Endodermal cell (in vitro differentiated cells): ENCODE data around the gene TMEM185B. TPM values are rescaled to one million over a fixed set of nuclear protein-coding genes. Genes with fewer than 3 reads are reported as not detected.
"Not testable (repeated sequence)": the region's sequence is repeated elsewhere in the genome, so short reads cannot be mapped to it uniquely, and the experiment has no call there.

Experiments
- DNase-seq: peaks from one replicate; pipeline ENCODE4 v3.0.0-alpha.2; 2017
- H3K27ac ChIP-seq: 2 replicates; pipeline ENCODE4 v1.5.1; 2013; ENCODE audit warnings: mild to moderate bottlenecking, low read depth, low read length, moderate library complexity
- H3K27me3 ChIP-seq: 2 replicates; pipeline ENCODE4 v1.6.1; 2013; ENCODE audit warnings: mild to moderate bottlenecking, low read length, moderate library complexity; ENCODE audit not compliant: insufficient read depth, control insufficient read depth, poor library complexity, severe bottlenecking
- H3K36me3 ChIP-seq: 2 replicates; pipeline ENCODE4 v1.7.0; 2013; ENCODE audit warnings: mild to moderate bottlenecking, low read length, moderate library complexity; ENCODE audit not compliant: control insufficient read depth, insufficient read depth
- H3K4me1 ChIP-seq: one replicate; pipeline ENCODE4 v1.7.0; 2013; ENCODE audit warnings: low read length; ENCODE audit not compliant: control insufficient read depth, insufficient read depth
- H3K4me3 ChIP-seq: 2 replicates; pipeline ENCODE4 v1.5.1; 2013; ENCODE audit warnings: mild to moderate bottlenecking, low read length, moderate library complexity
- H3K9ac ChIP-seq: 2 replicates; pipeline ENCODE4 v1.6.1; 2013; ENCODE audit warnings: mild to moderate bottlenecking, low read length, moderate library complexity; ENCODE audit not compliant: poor library complexity, severe bottlenecking; ENCODE audit errors: extremely low read depth
- H3K9me3 ChIP-seq: 2 replicates; pipeline ENCODE4 v1.6.1; 2013; ENCODE audit warnings: mild to moderate bottlenecking, low read length, moderate library complexity; ENCODE audit not compliant: control insufficient read depth
- H3K27ac Mint-ChIP-seq: 2 replicates; pipeline ENCODE4 v1.8.0; 2020; ENCODE audit warnings: mixed read lengths
- H3K27me3 Mint-ChIP-seq: 2 replicates; pipeline ENCODE4 v1.8.0; 2021; ENCODE audit warnings: mild to moderate bottlenecking, mixed read lengths; ENCODE audit not compliant: insufficient read depth
- H3K36me3 Mint-ChIP-seq: 2 replicates; pipeline ENCODE4 v1.8.0; 2020; ENCODE audit warnings: low read depth, mixed read lengths
- H3K4me1 Mint-ChIP-seq: 2 replicates; pipeline ENCODE4 v1.8.0; 2020; ENCODE audit warnings: mixed read lengths
- H3K4me3 Mint-ChIP-seq: 2 replicates; pipeline ENCODE4 v1.8.0; 2020; ENCODE audit warnings: mild to moderate bottlenecking, moderate library complexity, mixed read lengths
- H3K9me3 Mint-ChIP-seq: 2 replicates; pipeline ENCODE4 v1.8.0; 2020; ENCODE audit warnings: mild to moderate bottlenecking, mixed read lengths
- CTCF ChIP-seq: fragments of 200-600 bp; sonication (generic); conservative IDR thresholded peaks from 2 replicates; pipeline ENCODE4 v1.5.0; 2021; ENCODE audit warnings: antibody characterized with exemption, mild to moderate bottlenecking
- WGBS, 2 experiments: methylation state at CpG; one replicate each; pipeline versions ENCODE4 v1.1.5 to v1.1.7; 2013; ENCODE audit warnings: missing lambda C conversion rate in 2 of 2, mixed read lengths in 1 of 2; ENCODE audit not compliant: insufficient coverage in 1 of 2, insufficient read length in 1 of 2; 5-methylcytosine and 5-hydroxymethylcytosine counted together
- total RNA-seq, 2 donors: library from RNA; stranded (reverse); fragmentation: NEBNext Ultra II Directional in 1 of 2; extraction: Animal tissue kit (Norgen Biotek cat#: 25700) in 1 of 2; gene quantifications; 2 replicates in 1 of 2; 3 replicates in 1 of 2; pipeline ENCODE4 v1.2.1, GENCODE V29; 2021

The TMEM185B gene
- total RNA-seq, 2 donors from 2014 or later: 19.5 to 22.9 TPM

- no peak for DNase-seq
- H3K27ac ChIP-seq: no peak overlapping the region
- H3K27me3 ChIP-seq: no peaks in the 10 kb centered on the region
- H3K36me3 Mint-ChIP-seq: peaks cover 26% of the 10 kb centered on the region
- peaks cover 27% of the 10 kb centered on the region for H3K9me3 Mint-ChIP-seq
- peaks cover 30% of the 10 kb centered on the region for H3K9me3 ChIP-seq
- H3K36me3 ChIP-seq: peaks cover 12% of the 10 kb centered on the region
- TF ChIP-seq CTCF: no peak
- H3K4me1 Mint-ChIP-seq: no peaks in the 10 kb centered on the region
- 83 to 94% methylated on average over 5 to 6 of the region's 6 CpGs for WGBS, 2 experiments
- no peaks in the 10 kb centered on the region for H3K27me3 Mint-ChIP-seq
- no peak overlapping the region for H3K4me3 Mint-ChIP-seq
- no peaks in the 10 kb centered on the region for H3K4me1 ChIP-seq
- no peak overlapping the region for H3K9ac ChIP-seq
- no peak overlapping the region for H3K27ac Mint-ChIP-seq
- H3K4me3 ChIP-seq: no peak overlapping the region
Observed at GRCh38 chr2:120261387-120262006, 38.3 kb upstream of the TMEM185B start.

- Mint-ChIP-seq H3K27me3 (no peaks in the 10 kb centered on the region), H3K9me3 (peaks cover 33% of the 10 kb centered on the region), H3K27ac (no peak overlapping the region), H3K4me3 (no peak overlapping the region), H3K36me3 (peaks cover 34% of the 10 kb centered on the region), H3K4me1 (no peaks in the 10 kb centered on the region)
- Histone ChIP-seq H3K36me3 (peaks cover 12% of the 10 kb centered on the region), H3K9me3 (peaks cover 37% of the 10 kb centered on the region), H3K4me3 (no peak overlapping the region), H3K4me1 (no peaks in the 10 kb centered on the region), H3K27me3 (no peaks in the 10 kb centered on the region), H3K27ac (no peak overlapping the region), H3K9ac (no peak overlapping the region)
- 93 to 95% methylated on average over 3 to 5 of the region's 5 CpGs for WGBS, 2 experiments
- TF ChIP-seq CTCF: no peak
- DNase-seq: no peak
Observed at GRCh38 chr2:120260736-120261135, 37.5 kb upstream of the TMEM185B start.

- Histone ChIP-seq H3K36me3 (peaks cover 12% of the 10 kb centered on the region), H3K9me3 (peaks cover 40% of the 10 kb centered on the region)
- not testable (repeated sequence) for H3K27me3 ChIP-seq, H3K27ac ChIP-seq, H3K27ac Mint-ChIP-seq, H3K4me3 ChIP-seq, H3K4me1 Mint-ChIP-seq, H3K27me3 Mint-ChIP-seq, H3K4me1 ChIP-seq, DNase-seq, H3K9ac ChIP-seq, H3K4me3 Mint-ChIP-seq
- peaks cover 34% of the 10 kb centered on the region for H3K9me3 Mint-ChIP-seq
- 95 to 100% methylated on average over 2 to 9 of the region's 15 CpGs for WGBS, 2 experiments
- peaks cover 37% of the 10 kb centered on the region for H3K36me3 Mint-ChIP-seq
Observed at GRCh38 chr2:120259939-120260338, 36.7 kb upstream of the TMEM185B start.

GRCh38 chr2:120258196-120258595 is 35.0 kb upstream of the TMEM185B start:
- Histone ChIP-seq H3K27ac (no peak overlapping the region), H3K9ac (no peak overlapping the region), H3K27me3 (no peaks in the 10 kb centered on the region), H3K36me3 (peaks cover 12% of the 10 kb centered on the region), H3K9me3 (peaks cover 40% of the 10 kb centered on the region), H3K4me1 (no peaks in the 10 kb centered on the region), H3K4me3 (no peak overlapping the region)
- Mint-ChIP-seq H3K9me3 (peaks cover 34% of the 10 kb centered on the region), H3K27me3 (peaks cover 16% of the 10 kb centered on the region), H3K36me3 (peaks cover 38% of the 10 kb centered on the region), H3K4me1 (peaks cover 11% of the 10 kb centered on the region), H3K4me3 (no peak overlapping the region), H3K27ac (no peak overlapping the region)
- TF ChIP-seq CTCF: no peak
- 91 to 93% methylated on average over 6 to 9 of the region's 9 CpGs for WGBS, 2 experiments
- no peak for DNase-seq
